ENCODE measurements around the gene ACOT7.

GRCh38 chr1:6316240-6317097 is 77.1 kb downstream of the ACOT7 start:
- TF ChIP-seq, protein P1, sequence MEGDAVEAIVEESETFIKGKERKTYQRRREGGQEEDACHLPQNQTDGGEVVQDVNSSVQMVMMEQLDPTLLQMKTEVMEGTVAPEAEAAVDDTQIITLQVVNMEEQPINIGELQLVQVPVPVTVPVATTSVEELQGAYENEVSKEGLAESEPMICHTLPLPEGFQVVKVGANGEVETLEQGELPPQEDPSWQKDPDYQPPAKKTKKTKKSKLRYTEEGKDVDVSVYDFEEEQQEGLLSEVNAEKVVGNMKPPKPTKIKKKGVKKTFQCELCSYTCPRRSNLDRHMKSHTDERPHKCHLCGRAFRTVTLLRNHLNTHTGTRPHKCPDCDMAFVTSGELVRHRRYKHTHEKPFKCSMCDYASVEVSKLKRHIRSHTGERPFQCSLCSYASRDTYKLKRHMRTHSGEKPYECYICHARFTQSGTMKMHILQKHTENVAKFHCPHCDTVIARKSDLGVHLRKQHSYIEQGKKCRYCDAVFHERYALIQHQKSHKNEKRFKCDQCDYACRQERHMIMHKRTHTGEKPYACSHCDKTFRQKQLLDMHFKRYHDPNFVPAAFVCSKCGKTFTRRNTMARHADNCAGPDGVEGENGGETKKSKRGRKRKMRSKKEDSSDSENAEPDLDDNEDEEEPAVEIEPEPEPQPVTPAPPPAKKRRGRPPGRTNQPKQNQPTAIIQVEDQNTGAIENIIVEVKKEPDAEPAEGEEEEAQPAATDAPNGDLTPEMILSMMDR (IDR thresholded peaks at IDR 0.05) = no peak
- no peak for TF ChIP-seq POLR2A (IDR thresholded peaks at IDR 0.05)

Data from testis (tissue), 2 donors.